Lower lobe of right lung (tissue), 2 donors: ENCODE results near the gene SFXN3. TPM values are rescaled to one million over a fixed set of nuclear protein-coding genes. Genes with fewer than 3 reads are reported as not detected.

Experiments
- ATAC-seq, 2 donors: fragments of 200-7000 bp; cut with Tn5 transposase; one replicate each; pipeline ENCODE4 v1.9.1; 2020 to 2022; ENCODE audit warnings: mild to moderate bottlenecking in 2 of 2, moderate library complexity in 2 of 2
- DNase-seq: peaks from one replicate; pipeline ENCODE4 v3.0.0-alpha.2; 2020
- H3K27ac ChIP-seq: fragments of 200-600 bp; one replicate; pipeline ENCODE4 v1.8.0; 2022
- H3K27me3 ChIP-seq: fragments of 200-600 bp; one replicate; pipeline ENCODE4 v1.8.0; 2022; ENCODE audit warnings: low read depth
- H3K36me3 ChIP-seq: fragments of 200-600 bp; one replicate; pipeline ENCODE4 v1.8.0; 2022; ENCODE audit warnings: mild to moderate bottlenecking
- H3K4me1 ChIP-seq: fragments of 200-600 bp; one replicate; pipeline ENCODE4 v1.8.0; 2022
- H3K4me3 ChIP-seq: fragments of 200-600 bp; one replicate; pipeline ENCODE4 v1.8.0; 2022; ENCODE audit warnings: mild to moderate bottlenecking
- H3K9me3 ChIP-seq: fragments of 200-600 bp; one replicate; pipeline ENCODE4 v1.8.0; 2022
- CTCF ChIP-seq: fragments of 200-600 bp; IDR thresholded peaks from one replicate; pipeline ENCODE4 v1.8.0; 2022; ENCODE audit warnings: antibody characterized with exemption, mild to moderate bottlenecking
- intact Hi-C: fragments of 100-400 bp; cut with DNase I; formaldehyde crosslinking; loops from one replicate; pipeline ENCODE4 v1.11.0; 2022
- total RNA-seq: library from RNA; stranded (reverse); fragmentation: NEBNext Ultra II Directional; extraction: Animal tissue kit (Norgen Biotek cat#: 25700); gene quantifications from one replicate; pipeline ENCODE4 v1.2.1, GENCODE V29; 2021
- donor health status: DM: no; HTN: yes; CAD: no; lungs with severe emphysema.

SFXN3 gene
- total RNA-seq, 1 donor from 2014 or later, result 57.8 TPM

GRCh38 chr10:101052285-101052684, 21.3 kb downstream of the SFXN3 start:
- no peak overlapping the region for H3K27ac ChIP-seq
- H3K4me1 ChIP-seq, result peaks cover 9% of the 10 kb centered on the region
- no peak for ATAC-seq
- H3K36me3 ChIP-seq, result no peaks in the 10 kb centered on the region
- H3K27me3 ChIP-seq, result peaks cover 44% of the 10 kb centered on the region
- intact Hi-C loops, result no loop called here
- H3K9me3 ChIP-seq, result no peaks in the 10 kb centered on the region
- no peak for TF ChIP-seq CTCF
- H3K4me3 ChIP-seq, result no peak overlapping the region
- DNase-seq, result no peak

GRCh38 chr10:101053516-101053915, 22.5 kb downstream of the SFXN3 start:
- no peaks in the 10 kb centered on the region for H3K36me3 ChIP-seq
- no peak for TF ChIP-seq CTCF
- no peak overlapping the region for H3K27ac ChIP-seq
- DNase-seq (no peak), ATAC-seq (no peak)
- intact Hi-C loops, result no loop called here
- peaks cover 32% of the 10 kb centered on the region for H3K27me3 ChIP-seq
- no peak overlapping the region for H3K4me3 ChIP-seq
- H3K9me3 ChIP-seq, result no peaks in the 10 kb centered on the region
- H3K4me1 ChIP-seq, result peaks cover 9% of the 10 kb centered on the region

GRCh38 chr10:101054351-101054750, 23.3 kb downstream of the SFXN3 start:
- Histone ChIP-seq H3K27me3 (peaks cover 23% of the 10 kb centered on the region), H3K27ac (no peak overlapping the region), H3K4me3 (no peak overlapping the region), H3K4me1 (peaks cover 9% of the 10 kb centered on the region), H3K9me3 (no peaks in the 10 kb centered on the region), H3K36me3 (no peaks in the 10 kb centered on the region)
- TF ChIP-seq CTCF, result no peak
- no peak for DNase-seq
- no peak for ATAC-seq
- intact Hi-C loops, result no loop called here

GRCh38 chr10:101054876-101055275, 23.8 kb downstream of the SFXN3 start:
- no peak for ATAC-seq

GRCh38 chr10:101055411-101055810, 24.4 kb downstream of the SFXN3 start:
- H3K4me3 ChIP-seq, result no peak overlapping the region
- no peaks in the 10 kb centered on the region for H3K36me3 ChIP-seq
- DNase-seq (no peak), ATAC-seq (no peak)
- peaks cover 8% of the 10 kb centered on the region for H3K4me1 ChIP-seq
- intact Hi-C loops, result no loop called here
- H3K9me3 ChIP-seq, result no peaks in the 10 kb centered on the region
- no peak for TF ChIP-seq CTCF
- peaks cover 13% of the 10 kb centered on the region for H3K27me3 ChIP-seq
- no peak overlapping the region for H3K27ac ChIP-seq

More at GRCh38 chr10:101054876-101055275, 23.8 kb downstream of the SFXN3 start:
- Histone ChIP-seq H3K4me1 (peaks cover 8% of the 10 kb centered on the region), H3K9me3 (no peaks in the 10 kb centered on the region), H3K4me3 (no peak overlapping the region), H3K27ac (no peak overlapping the region), H3K36me3 (no peaks in the 10 kb centered on the region), H3K27me3 (peaks cover 18% of the 10 kb centered on the region)
- intact Hi-C loops, result no loop called here
- no peak for TF ChIP-seq CTCF
- no peak for DNase-seq
